ENCODE results near the gene NKAP.
"Not testable (repeated sequence)": the region's sequence is repeated elsewhere in the genome, so short reads cannot be mapped to it uniquely, and the experiment has no call there.

NKAP gene

GRCh38 chrX:119943185-119943988 is at the start of gene NKAP:
Gene NKAP (minus strand): TSS chrX:119943751. CDS start chrX:119943605, 146 bp downstream.
- DNase-seq (ENCODE audit: low read depth in 2 of 2): peak; percentile 64 to 73

DNA sequence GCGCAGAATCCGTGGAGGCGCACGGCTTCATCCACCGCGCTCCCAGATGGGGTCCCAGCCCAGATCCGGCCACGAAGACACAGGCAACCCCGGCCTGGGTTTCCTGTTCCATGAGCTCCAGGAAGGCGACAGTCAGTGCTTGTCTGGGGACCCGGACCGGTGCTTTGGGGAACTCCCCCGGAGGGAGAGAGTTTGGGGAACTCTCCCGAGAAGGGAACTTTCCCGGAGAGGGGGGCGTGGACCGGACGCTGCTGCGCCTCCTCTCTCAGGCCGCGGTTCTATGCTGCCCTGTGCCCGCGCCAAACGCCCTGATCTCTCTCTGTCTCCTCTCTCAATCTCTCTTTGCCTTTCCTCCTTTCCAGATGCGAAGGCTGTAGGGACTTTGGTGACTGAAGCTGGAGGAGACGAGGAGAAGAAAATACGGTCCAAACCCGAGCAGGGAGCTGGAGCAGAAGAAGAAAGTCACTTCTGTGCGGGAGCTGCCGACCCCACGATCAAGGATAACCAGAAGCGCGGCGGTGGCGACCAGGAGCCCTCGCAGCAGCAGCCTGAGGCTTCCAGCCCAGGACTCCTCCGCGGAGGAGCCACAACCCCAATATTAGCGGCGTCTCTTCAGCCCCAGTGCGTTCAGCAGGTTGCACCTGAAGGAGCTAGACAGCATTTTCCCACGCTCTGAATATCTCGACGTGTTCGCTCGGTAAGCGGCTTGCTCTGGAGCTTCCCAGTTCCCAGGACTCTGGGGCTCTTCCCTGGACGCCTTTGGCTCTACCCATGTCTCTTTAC is 47.6 kb upstream of the NKAP start:
- no peak for DNase-seq (ENCODE audit: low read depth in 2 of 2)

GRCh38 chrX:119990556-119991004 is 47.0 kb upstream of the NKAP start:
- DNase-seq (ENCODE audit: low read depth in 2 of 2): no peak

DNA sequence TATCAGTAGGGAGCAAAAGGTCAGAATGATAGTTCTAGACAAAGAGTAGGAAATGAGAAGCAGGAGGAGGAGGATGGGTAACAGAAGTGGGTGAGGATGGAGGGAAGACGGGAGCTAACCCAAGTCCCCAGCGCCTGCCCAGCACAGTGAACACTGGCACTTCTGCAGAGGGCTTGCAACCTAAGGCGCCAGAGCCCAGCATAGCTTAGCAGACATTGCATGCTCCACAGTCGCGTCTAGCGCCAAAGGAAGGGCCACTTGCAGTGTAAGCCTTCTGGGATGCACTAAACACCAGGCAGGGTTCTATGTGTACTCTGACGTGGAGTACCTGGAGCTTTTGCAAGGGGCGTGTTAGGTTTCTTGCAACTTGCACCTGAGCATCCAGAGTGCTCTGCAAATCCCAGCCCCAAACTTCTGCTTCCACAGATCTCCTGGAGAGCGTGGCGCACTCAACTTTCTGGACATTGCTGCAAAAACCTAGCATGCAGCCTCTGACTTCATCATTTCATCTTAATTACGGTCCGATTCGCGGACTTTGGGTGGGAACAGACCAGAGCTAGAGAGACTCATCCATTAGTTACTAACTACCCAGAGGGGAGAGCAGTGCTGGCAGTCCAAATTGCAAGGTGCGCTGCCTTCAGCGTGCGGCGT is 46.5 kb upstream of the NKAP start:
- no peak for DNase-seq (ENCODE audit: low read depth in 2 of 2)

DNA sequence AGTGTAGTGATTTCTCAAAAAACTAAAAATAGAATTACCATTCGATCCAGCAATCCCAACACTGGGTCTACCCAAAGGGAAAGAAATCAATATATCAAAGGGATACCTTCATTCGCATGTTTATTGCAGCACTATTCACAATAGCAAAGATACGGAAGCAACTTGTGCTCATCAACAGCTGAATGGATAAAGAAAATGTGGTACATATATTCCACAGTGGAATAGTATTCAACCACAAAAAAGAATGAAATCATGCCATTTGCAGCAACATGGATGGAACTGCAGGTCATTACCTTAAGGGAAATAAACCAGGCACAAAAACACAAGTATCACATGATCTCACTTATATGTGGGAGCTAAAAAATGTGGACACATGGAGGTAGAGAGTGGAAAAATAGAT is 42.7 kb upstream of the NKAP start:
- no peak for DNase-seq (ENCODE audit: low read depth in 2 of 2)

DNA sequence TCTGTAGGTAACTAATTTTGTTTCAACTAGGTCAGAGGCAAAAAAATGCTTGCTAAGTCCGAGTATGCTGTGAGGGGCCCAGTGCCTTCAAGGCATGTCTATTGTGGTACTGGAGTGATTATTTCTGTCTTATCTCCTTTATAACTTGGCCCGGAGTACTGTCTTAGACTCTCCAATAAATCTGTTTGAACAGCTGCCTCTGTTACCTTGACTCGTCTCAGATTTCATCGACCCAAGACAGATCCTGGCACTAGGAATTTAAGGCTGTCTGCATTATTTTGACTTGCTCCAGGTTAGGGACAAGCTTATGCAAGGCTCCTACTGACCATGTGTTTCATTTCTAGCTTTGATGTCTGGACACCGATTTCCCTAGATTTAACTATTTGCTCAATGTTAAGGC is 41.1 kb upstream of the NKAP start:
- no peak for DNase-seq (ENCODE audit: low read depth in 2 of 2)

GRCh38 chrX:119983494-119983893 is 39.9 kb upstream of the NKAP start:
- DNase-seq (ENCODE audit: low read depth in 2 of 2): no peak

GRCh38 chrX:119982145-119982544 is 38.6 kb upstream of the NKAP start:
- DNase-seq (ENCODE audit: low read depth in 2 of 2): no peak

GRCh38 chrX:119981286-119982070 is 37.9 kb upstream of the NKAP start:
- no peak for DNase-seq (ENCODE audit: low read depth in 2 of 2)

- DNase-seq (ENCODE audit: low read depth in 2 of 2): not testable (repeated sequence)
These were observed 33.6 kb upstream of the NKAP start for GRCh38 chrX:119977172-119977571.

DNA sequence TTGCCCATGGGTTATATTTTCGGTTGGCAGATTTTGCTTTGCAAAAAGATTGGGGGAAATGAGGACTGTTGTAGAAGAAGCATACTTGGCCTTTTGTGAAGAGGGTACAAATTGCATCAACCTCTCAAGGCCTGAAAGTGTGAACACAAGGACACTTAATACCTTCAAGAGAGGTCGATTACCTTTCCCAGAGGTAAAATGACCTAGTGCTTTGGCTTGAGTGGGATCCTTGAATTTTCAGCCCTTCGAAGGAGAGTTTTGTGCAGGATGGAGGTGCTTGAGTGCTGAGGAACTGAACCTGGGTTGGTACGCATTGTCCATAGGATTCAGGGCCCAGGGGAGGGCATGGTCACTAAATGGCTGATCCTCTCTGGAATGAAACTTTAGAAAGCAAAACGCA is 27.6 kb upstream of the NKAP start:
- no peak for DNase-seq (ENCODE audit: low read depth in 2 of 2)

DNA sequence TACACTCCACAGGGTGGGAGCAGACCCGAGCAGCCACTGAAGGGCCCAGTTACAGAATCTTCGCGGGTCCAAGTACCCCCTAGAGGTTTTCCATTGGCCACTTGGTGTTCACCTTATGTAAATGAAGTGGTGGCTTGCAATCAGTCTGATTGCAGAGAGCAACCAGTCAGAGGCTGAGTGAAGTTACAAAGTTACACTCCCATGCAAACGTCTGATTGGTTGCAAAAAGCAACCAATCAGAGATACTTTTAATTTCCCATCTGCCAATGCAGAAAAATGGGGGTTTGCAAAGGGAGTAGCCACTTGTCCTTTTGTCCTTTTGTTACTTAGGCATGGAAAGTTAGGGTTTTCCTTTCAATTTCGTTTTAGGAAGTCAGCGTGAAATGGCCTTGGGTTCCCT is 27.0 kb upstream of the NKAP start:
- no peak for DNase-seq (ENCODE audit: low read depth in 2 of 2)

DNA sequence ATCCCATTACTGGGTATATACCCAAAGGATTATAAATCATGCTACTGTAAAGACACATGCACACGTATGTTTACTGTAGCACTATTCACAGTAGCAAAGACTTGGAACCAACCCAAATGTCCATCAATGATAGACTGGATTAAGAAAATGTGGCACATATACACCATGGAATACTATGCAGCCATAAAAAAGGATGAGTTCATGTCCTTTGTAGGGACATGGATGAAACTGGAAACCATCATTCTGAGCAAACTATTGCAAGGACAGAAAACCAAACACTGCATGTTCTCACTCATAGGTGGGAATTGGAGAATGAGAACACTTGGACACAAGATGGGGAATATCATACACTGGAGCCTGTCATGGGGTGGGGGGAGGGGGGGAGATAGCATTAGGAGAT is 23.3 kb upstream of the NKAP start:
- not testable (repeated sequence) for DNase-seq (ENCODE audit: low read depth in 2 of 2)

- no peak for DNase-seq (ENCODE audit: low read depth in 2 of 2)
These were observed 17.1 kb upstream of the NKAP start for GRCh38 chrX:119960625-119961024.

DNA sequence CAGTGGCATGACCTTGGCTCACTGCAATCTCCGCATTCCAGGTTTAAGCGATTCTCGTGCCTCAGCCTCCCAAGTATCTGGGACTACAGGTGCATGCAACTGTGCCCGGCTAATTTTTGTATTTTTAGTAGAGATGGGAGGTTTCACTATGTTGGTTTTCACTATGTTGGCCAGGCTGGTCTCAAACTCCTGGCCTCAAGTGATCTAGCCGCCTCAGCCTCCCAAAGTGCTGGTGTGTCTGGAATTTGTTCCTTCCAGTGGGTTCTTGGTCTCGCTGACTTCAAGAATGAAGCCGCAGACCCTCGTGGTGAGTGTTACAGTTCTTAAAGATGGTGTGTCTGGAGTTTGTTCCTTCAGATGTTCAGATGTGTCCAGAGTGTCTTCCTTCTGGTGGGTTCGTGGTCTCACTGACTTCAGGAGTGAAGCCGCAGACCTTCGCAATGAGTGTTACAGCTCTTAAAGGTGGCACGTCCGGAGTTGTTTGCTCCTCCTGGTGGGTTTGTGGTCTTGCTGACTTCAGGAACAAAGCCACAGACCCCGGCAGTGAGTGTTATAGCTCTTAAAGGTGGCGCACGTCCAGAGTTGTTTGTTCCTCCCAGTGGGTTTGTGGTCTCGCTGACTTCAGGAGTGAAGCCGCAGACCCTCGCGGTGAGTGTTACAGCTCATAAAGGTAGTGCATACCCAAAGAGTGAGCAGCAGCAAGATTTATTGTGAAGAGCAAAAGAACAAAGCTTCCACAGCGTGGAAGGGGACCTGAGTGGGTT is 12.4 kb upstream of the NKAP start:
- peak; percentile 8 to 17 for DNase-seq (ENCODE audit: low read depth in 2 of 2)

DNA sequence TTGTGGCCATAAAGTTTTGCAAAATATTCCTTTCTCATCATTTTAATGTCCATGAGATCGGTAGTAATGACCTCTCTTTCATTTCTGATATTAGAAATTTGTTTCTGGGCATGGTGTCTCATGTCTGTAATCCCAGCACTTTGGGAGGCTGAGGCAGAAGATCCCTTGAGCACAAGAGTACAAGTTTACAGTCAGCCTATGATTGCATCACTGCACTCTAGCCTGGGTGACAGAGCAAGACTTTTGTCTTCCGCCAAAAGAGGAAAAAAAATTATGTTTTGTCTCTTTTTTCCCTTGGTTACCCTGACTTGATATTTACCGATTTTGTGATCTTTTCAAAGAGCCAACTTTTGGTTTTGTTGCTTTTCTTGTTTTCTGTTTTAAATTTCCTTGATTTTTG is 10.8 kb upstream of the NKAP start:
- DNase-seq (ENCODE audit: low read depth in 2 of 2): no peak

GRCh38 chrX:119948381-119948780 is 4.8 kb upstream of the NKAP start:
- DNase-seq (ENCODE audit: low read depth in 2 of 2): no peak

GRCh38 chrX:119945481-119945880 is 1.9 kb upstream of the NKAP start:
- no peak for DNase-seq (ENCODE audit: low read depth in 2 of 2)

- no peak for DNase-seq (ENCODE audit: low read depth in 2 of 2)
These were observed 743 bp downstream of the NKAP start for GRCh38 chrX:119942831-119943184.

- no peak for DNase-seq (ENCODE audit: low read depth in 2 of 2)
These were observed 1.3 kb downstream of the NKAP start for GRCh38 chrX:119942173-119942819.

DNA sequence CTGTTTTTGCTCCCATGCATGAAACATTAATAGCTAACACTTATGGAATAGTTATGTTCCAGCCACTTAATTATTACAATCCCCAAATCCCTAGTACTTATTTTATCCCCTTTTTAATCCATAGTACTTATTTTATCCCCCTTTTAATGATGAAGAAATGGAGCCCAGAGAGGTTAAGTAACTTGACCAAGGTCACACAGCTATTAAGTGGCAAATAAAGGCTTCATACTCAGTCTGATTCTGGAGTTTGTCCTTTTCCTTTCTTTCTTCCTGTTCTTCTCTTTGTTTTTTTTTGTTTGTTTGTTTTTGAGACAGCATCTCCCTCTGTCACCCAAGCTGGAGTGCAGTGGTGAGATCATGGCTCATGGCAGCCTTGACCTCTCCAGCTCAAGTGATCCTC is 2.2 kb downstream of the NKAP start:
- no peak for DNase-seq (ENCODE audit: low read depth in 2 of 2)
